NCI-H226 (cell line): ENCODE data around the gene GTF2F2.
"Not testable (repeated sequence)": the region's sequence is repeated elsewhere in the genome, so short reads cannot be mapped to it uniquely, and the experiment has no call there.

ENCODE experiments used
- DNase-seq: peaks from one replicate; pipeline ENCODE4 v3.0.0-alpha.2; 2015

Gene GTF2F2

DNA sequence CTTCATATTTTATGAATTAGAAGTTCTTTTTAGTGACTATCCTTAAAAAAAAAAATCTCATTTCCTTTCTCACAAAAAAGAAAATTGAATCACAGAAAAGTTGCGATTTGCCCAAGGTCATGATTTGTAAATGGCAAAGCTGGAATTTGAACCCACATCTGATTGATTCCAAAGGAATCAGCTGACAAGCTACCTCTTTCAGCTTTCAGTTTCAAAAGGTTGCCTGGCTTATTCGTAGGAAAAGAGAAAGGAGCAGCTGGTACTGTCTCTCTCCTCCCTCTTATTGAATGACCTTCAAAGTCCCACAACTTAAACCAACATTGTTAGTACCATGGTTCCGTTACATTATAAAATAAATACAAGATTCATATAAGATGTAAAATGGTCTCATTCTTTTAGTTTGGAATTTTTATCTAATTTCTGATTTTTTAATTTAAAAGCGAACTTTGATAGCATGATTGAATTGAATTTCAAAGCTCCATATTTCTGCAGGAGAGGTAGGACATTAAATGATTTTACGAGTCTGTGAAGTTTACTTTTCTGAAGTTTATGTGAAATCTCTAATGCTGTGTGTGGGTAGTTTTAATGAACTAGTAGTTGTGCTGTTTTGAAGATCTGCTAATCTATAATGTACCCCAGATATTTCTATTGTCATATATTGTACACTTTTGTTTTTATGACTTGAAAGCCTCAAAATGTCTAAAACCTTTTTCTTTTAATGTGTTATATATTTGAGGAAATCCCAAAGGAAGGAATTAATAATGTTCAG, 99.0 kb downstream of the GTF2F2 start:
- peak; percentile 40 for DNase-seq

DNA sequence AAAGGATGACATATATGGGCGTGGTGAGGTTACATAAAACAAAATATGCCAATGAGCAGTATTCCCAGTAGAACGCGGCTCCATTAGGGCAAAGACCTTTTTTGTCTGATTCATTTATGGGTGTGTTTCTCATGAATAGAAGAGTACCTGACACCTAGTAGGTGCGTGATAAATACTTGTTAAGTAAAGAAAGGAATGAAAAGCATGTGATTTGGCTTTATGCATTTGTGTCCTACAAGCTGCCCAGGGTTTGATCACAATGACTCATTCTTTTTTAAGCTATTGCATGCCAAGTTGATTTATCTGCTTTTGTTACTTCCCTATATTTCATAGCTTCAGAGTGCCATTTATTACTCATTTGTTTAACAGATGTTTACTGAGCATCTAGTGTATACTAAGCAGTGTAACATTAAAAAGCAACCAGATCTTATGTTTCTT, 99.6 kb downstream of the GTF2F2 start:
- DNase-seq, result peak; percentile 98

DNA sequence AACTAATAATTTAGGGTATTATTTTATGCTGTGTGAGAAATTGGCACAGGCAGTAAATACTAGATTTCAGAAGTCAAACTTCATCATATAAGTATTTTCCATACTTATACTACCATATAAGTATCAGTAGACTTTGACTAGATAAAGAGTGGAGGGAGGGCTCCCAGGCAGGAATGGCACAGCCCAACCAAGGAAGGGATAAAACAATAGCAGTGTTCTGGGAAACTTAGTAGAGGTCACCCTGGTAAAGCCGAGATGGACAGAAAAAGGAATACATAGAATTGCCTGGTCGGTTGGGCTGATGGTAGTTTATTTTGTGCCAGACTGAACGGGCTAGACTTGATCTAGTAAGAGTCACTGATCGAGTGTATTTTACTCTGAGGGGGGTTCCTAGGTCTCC, 100.1 kb downstream of the GTF2F2 start:
- no peak for DNase-seq

- DNase-seq, result no peak
These were observed 102.2 kb downstream of the GTF2F2 start for GRCh38 chr13:45222516-45222915.

GRCh38 chr13:45222919-45223318, 102.6 kb downstream of the GTF2F2 start:
- no peak for DNase-seq

GRCh38 chr13:45224176-45224575, 103.9 kb downstream of the GTF2F2 start:
- peak; percentile 43 for DNase-seq

DNA sequence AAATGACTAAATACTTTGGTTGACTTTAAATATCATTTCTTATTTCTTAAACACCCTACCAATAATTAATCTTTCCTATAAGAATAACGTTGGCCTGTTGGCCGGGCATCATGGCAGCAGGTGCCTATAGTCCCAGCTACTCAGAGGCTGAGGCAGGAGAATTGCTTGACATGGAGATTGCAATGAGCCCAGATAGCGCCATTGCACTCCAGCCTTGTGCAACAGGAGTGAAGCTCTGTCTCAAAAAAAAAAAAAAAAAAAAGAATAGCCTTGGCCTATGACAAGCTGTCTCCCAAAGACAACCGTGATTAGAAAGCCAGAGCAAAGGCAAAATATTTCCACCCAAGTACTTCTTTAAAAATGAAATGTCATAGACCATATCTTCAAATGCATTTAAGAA, 105.1 kb downstream of the GTF2F2 start:
- DNase-seq, result no peak

DNA sequence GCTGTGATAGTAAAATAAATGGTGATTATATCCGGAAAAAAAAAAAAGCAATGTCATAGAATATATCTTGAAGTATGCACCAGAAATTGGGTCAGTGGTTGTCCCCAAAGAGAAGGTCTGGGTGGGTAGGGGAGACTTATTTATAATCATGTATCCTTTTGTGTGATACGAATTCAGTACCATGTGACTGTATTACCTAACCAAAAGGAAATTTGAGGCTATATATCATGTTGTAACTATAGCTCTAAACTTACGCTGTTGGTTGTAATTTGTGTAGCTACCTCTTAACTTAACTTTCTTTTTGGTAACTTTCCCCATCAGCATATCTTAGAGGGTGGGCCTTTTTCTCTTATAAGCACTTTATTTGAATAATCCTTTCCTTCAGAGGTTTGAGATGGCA, 105.7 kb downstream of the GTF2F2 start:
- DNase-seq, result no peak

- DNase-seq, result no peak
These were observed 107.7 kb downstream of the GTF2F2 start for GRCh38 chr13:45228002-45228401.

DNA sequence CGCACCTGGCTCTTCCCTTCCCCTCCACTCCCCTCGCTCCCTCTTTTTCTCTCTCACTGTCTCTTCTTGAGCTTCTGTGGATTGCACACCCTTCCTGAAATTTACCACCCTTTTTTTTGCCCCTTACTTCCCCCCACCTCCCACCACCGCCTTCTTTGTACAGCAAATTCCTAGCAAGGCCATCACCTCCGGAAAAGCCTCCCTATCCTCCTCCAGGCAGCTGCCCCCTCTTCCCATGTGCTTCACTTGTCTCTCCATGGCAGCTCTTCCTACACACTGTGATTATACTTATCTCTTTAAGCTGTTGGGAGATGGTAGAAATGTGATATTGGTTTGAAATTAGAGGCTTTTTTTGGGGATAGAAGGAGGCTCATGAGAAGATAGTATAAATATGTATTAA, 108.9 kb downstream of the GTF2F2 start:
- peak; percentile 75 for DNase-seq

GRCh38 chr13:45231305-45231704, 111.0 kb downstream of the GTF2F2 start:
- DNase-seq, result no peak

- peak; percentile 44 for DNase-seq
These were observed 111.4 kb downstream of the GTF2F2 start for GRCh38 chr13:45231722-45232121.

GRCh38 chr13:45232591-45232990, 112.3 kb downstream of the GTF2F2 start:
- DNase-seq, result no peak

GRCh38 chr13:45238945-45239795, 118.9 kb downstream of the GTF2F2 start:
- peak; percentile 64 for DNase-seq

GRCh38 chr13:45240143-45240542, 119.8 kb downstream of the GTF2F2 start:
- DNase-seq, result no peak

- DNase-seq, result peak; percentile 48
These were observed 121.8 kb downstream of the GTF2F2 start for GRCh38 chr13:45242070-45242469.

- DNase-seq, result no peak
These were observed 122.2 kb downstream of the GTF2F2 start for GRCh38 chr13:45242524-45242923.

- DNase-seq, result no peak
These were observed 122.8 kb downstream of the GTF2F2 start for GRCh38 chr13:45243077-45243476.

DNA sequence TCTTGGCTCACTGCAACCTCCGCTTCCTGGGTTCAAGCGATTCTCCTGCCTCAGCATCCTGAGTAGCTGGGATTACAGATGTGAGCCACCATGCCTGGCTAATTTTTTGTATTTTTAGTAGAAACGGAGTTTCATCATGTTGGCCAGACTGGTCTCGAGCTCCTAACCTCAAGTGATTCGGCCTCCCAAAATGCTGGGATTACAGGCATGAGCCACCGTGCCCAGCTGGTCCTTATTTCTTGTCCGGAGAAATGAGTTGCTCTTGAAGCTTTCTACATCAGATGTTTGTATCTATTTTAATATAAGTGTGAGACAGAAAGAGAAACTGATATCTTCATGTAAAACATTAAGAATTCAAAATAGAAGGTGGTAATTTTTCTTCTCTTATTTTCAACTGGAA, 124.4 kb downstream of the GTF2F2 start:
- not testable (repeated sequence) for DNase-seq

- no peak for DNase-seq
These were observed 129.4 kb downstream of the GTF2F2 start for GRCh38 chr13:45249662-45250061.

GRCh38 chr13:45254396-45254795, 134.1 kb downstream of the GTF2F2 start:
- DNase-seq, result no peak

- no peak for DNase-seq
These were observed 135.1 kb downstream of the GTF2F2 start for GRCh38 chr13:45255247-45255987.

DNA sequence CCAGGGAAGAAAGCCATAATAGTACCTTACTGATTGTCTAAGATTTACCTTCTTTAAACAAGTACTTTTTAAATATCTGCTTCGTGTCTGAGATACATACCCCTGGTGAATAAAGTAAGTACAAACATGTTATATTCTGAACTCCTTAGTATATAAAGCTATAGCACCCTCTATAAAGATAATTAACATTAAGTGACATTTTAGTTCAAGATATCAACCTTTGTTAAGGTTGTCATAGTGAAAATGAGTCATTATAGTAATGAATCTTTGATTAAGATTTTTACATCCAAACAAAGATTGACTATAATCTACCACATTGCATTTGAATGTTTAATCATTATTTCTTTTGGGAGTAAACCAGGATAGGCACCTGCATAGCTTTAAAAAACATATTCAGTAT, 135.9 kb downstream of the GTF2F2 start:
- DNase-seq, result no peak
